Erythroblast (primary cell): Measurements from ENCODE around the gene RBM20.
"Not testable (repeated sequence)": the region's sequence is repeated elsewhere in the genome, so short reads cannot be mapped to it uniquely, and the experiment has no call there.

Experiments used
- DNase-seq, 2 experiments: peaks; one replicate each; lab custom pipeline; 2025; lab: John Stamatoyannopoulos, UW
- GATA1 ChIP-seq: IDR thresholded peaks from 2 replicates; pipeline ENCODE4 v1.6.1; 2011; ENCODE audit warnings: low read depth, mild to moderate bottlenecking, control low read depth, low read length, moderate library complexity
- POLR2A ChIP-seq: IDR thresholded peaks from 2 replicates; pipeline ENCODE4 v1.6.1; 2011; ENCODE audit warnings: mild to moderate bottlenecking, low read length

The RBM20 gene

DNA sequence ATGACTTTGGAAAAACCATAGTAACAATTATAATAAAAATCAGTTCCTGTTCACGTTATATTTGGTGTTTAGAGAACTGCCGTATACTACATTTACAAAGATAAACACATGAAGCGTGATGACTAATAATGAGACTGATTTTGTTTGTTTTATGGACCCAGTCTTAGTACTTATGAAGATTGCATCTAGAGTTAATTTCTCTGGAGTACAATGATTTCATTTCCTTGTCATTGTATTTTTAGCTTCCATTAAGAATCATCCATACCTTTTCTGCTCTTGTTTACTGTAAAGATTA is 2.9 kb downstream of the RBM20 start:
- no peak for DNase-seq
- TF ChIP-seq GATA1: no peak

- DNase-seq: no peak
- TF ChIP-seq GATA1: no peak
- no peak for TF ChIP-seq POLR2A
Measured at GRCh38 chr10:110648692-110649346, 4.7 kb downstream of the RBM20 start.

- DNase-seq: no peak
- TF ChIP-seq POLR2A: no peak
Measured at GRCh38 chr10:110649347-110650264, 5.5 kb downstream of the RBM20 start.

DNA sequence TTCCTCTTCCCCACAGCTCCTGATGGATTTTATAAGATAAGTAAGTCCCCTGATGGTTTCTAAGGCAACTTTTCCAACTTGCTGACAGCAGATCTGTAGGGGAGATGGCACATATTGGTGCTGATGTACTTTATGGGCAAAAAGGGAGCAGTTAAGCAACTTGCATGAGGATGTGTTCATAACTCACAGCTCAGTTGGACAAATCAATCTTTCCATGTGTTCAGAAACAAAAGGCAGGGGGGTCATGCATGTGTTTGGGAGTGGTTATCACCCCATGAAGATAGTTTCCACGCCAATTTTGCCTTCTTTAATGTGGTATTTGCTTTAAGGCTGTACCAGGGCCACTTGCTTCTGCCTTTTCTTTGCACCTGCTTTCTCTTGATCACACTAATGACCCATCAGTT is 6.1 kb downstream of the RBM20 start:
- TF ChIP-seq POLR2A: no peak
- TF ChIP-seq GATA1: no peak
- no peak for DNase-seq

DNA sequence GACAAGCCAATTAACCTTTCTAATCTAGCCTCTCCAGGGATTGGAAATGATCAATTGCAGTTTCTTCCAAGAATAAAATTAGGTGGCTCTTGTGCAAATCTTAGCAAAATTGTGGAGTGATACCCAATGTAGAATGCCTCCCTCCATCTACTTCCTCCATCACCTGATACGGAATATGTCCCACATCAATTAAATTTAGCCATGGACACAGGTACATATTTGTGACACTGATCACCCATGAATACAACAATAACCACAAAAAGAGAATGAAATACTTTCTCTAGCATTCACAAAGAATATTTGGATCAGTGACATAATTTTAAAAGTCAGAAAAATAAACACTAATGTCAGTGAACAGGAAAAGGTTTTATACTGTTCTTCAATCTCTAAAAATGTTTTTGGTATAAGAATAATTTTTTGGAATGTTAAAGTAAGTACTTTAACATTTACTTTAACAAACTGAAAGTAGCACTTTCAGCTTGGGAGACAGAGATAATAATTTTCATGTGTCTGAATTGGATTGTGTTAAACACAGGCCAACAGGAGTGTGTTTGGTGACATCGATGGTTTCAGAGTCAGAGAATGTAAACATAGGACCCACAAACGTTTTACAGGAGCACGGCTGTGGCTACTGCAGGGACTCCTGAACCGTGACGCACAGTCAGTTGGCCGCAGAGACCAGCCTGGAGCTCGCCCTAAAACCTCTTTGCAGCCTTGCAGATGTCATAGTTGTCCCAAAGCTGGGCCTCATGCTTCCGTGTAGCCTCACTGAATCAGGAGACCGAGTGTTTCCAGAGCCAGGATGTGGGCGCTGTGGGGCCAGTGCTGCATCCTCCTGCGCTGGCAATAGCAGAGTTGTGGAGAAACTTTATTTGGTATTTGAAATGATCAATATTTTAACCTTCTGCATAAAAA is 7.2 kb downstream of the RBM20 start:
- TF ChIP-seq GATA1: no peak
- TF ChIP-seq POLR2A: no peak
- no peak for DNase-seq

- no peak for TF ChIP-seq POLR2A
- TF ChIP-seq GATA1: no peak
- no peak for DNase-seq
Measured at GRCh38 chr10:110652475-110653118, 8.5 kb downstream of the RBM20 start.

GRCh38 chr10:110655320-110655719 is 11.2 kb downstream of the RBM20 start:
- DNase-seq: no peak
- TF ChIP-seq GATA1 (no peak), POLR2A (no peak)

GRCh38 chr10:110656612-110657011 is 12.5 kb downstream of the RBM20 start:
- TF ChIP-seq GATA1: no peak
- TF ChIP-seq POLR2A: no peak
- no peak for DNase-seq

- no peak for DNase-seq
- TF ChIP-seq GATA1 (no peak), POLR2A (no peak)
Measured at GRCh38 chr10:110657973-110658691, 14.0 kb downstream of the RBM20 start.

DNA sequence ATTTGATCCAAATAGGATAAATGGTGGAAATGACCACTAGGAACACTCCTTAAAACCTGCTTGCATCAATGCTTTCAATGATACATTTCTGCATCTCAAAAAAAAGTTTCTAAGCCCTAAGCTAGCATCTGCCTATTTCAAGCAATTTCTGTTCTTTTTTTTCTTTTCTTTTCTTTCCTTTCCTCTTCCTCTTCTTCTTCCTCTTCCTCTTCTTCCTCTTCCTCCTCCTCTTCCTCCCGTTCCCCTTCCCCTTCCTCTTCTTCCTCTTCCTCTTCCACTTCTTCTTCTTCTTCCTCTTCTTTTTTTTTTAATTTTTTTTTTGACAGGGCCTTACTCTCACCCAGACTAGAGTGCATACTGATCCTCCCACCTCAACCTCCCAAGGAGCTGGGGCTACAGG is 15.4 kb downstream of the RBM20 start:
- DNase-seq: no peak
- TF ChIP-seq GATA1 (no peak), POLR2A (no peak)

- not testable (repeated sequence) for DNase-seq
Measured at GRCh38 chr10:110660289-110660688, 16.2 kb downstream of the RBM20 start.

DNA sequence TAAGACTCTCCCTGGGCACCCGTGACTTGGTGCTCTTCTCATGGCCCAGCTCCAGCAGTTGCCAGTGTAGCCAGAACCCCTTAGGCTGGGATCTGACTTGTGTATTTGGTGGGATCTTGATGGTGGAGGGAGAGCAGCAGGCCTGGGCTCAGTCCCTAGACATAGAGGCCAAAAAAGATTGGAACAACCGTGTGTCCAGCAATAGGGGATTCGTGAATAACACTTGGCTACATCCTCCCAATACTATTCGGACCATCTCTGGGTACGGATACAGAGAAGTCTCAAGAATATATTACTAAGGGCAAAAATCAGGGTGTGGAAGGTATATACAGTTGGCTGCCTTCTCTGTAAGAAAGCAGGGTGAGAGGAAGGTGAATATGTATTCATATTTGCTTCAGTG is 17.2 kb downstream of the RBM20 start:
- no peak for TF ChIP-seq GATA1
- no peak for TF ChIP-seq POLR2A

More for the DNA sequence above, 17.2 kb downstream of the RBM20 start:
- no peak for DNase-seq
